Tracheal epithelial cell (primary cell): ENCODE results near the gene DEPDC1. TPM values are rescaled to one million over a fixed set of nuclear protein-coding genes. Genes with fewer than 3 reads are reported as not detected.

Experiments used
- total RNA-seq: library from RNA; depleted of rRNA; stranded (reverse); fragments of >200 nt; gene quantifications from 2 replicates; pipeline ENCODE4 v1.2.1, GENCODE V29; 2014

Gene DEPDC1
- 1.1 and 1.7 TPM in 2 replicates for total RNA-seq

DNA sequence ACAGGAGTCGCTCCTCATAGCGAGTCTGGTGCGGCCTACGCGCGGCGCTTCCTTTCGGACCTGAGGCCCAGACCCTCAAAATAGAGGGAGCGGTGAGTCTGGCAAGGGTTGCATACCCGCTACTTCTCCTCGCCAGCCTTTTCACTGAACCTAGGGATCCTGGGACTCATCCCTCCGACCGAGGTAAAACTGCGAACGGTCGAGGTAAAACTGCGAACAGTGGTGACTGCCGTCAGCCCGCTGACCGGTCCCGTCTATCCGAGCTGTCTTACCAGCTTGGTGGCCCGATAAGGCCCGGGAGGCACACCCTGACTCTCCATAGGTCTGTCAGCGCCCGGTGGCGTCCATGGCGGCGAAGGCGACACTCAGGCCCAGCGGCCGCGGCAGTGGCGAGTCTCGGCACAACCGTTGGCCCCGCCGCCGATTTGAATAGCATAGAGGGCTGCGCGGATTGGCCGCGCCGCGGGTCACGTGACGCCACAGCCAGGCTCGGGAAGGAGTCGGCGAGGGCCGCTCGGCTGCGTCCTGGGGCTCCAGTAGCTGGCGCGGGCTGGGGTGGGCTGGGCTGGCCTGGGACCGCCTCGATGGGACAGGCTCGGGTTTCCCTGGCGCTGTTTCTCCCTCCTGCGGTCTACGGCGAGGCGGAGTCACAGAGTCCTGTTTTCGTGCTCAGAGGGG lies at the start of gene DEPDC1:
Gene DEPDC1 (minus strand): TSS at position 403 of the 678 bp plus-strand sequence. CDS start 83 bp downstream, at position 320.

DNA sequence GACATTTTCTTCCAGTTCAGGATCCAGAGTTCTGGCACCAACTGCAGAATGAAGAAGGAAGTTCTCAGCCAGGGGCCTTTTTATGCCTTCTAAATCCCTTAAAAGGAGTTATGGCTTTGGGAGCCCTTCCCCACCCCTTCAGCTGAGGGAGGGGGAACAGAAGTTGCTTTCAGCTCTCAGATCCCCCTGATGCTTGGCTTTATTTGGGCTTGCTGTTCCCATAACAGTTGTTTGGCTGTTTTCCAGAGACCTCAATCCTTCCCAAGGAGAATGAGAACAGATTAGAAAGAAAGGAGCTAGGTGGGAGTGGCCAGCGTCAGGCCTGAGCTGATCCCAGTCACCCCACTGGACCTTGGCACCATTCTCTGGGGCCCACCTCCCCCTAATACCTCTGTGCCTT lies 47.0 kb downstream of the DEPDC1 start, which contains the start of gene RPE65:
Gene RPE65 (minus strand): TSS at position 54 of the 400 bp plus-strand sequence. CDS start 49 bp downstream, at position 5.

Other genes starting within 250 kb of the DEPDC1 start
- not detected in 2 replicates for gene RPE65, start 47.1 kb downstream of the DEPDC1 start, total RNA-seq